Vagina (tissue), 2 donors: Measurements from ENCODE around the gene ASTN2.

ENCODE experiments used
- POLR2AphosphoS5 ChIP-seq, 2 donors: sonication (generic); formaldehyde crosslinking; IDR thresholded peaks; one replicate each; pipeline ENCODE4 v1.9.0; 2017; ENCODE audit warnings: antibody characterized with exemption in 2 of 2, mild to moderate bottlenecking in 2 of 2, low read depth in 1 of 2; ENCODE audit not compliant: insufficient read depth in 1 of 2
- TF ChIP-seq, protein P1 (sequence below), 3 experiments: fragments of 450-650 bp in 2 of 3; fragments of 200-600 bp in 1 of 3; sonication (generic) in 1 of 3; IDR thresholded peaks; one replicate each; pipeline ENCODE4 v1.5.1; 2017 to 2019; ENCODE audit warnings: antibody characterized with exemption in 3 of 3, mild to moderate bottlenecking in 2 of 3, moderate library complexity in 2 of 3

- TF ChIP-seq, protein P1, sequence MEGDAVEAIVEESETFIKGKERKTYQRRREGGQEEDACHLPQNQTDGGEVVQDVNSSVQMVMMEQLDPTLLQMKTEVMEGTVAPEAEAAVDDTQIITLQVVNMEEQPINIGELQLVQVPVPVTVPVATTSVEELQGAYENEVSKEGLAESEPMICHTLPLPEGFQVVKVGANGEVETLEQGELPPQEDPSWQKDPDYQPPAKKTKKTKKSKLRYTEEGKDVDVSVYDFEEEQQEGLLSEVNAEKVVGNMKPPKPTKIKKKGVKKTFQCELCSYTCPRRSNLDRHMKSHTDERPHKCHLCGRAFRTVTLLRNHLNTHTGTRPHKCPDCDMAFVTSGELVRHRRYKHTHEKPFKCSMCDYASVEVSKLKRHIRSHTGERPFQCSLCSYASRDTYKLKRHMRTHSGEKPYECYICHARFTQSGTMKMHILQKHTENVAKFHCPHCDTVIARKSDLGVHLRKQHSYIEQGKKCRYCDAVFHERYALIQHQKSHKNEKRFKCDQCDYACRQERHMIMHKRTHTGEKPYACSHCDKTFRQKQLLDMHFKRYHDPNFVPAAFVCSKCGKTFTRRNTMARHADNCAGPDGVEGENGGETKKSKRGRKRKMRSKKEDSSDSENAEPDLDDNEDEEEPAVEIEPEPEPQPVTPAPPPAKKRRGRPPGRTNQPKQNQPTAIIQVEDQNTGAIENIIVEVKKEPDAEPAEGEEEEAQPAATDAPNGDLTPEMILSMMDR (IDR thresholded peaks at IDR 0.05), result no peak
- TF ChIP-seq POLR2AphosphoS5 (IDR thresholded peaks at IDR 0.05; ENCODE audit: insufficient read depth in 1 of 2, low read depth in 1 of 2), result no peak
Measured at GRCh38 chr9:117076571-117077290, 338.1 kb downstream of the ASTN2 start.
